Astrocyte (in vitro differentiated cells and primary cell): ENCODE measurements around the gene IGFBP7. TPM values are rescaled to one million over a fixed set of nuclear protein-coding genes. Genes with fewer than 3 reads are reported as not detected.

Source experiments
- DNase-seq: peaks from one replicate; pipeline ENCODE4 v3.0.0-alpha.2; 2010; ENCODE audit warnings: low read depth
- FAIRE-seq: peaks from 2 replicates; lab custom pipeline; 2011; peaks lifted over from hg19 to GRCh38; lab: Jason Lieb, UNC
- H2AFZ ChIP-seq: 2 replicates; pipeline ENCODE4 v1.6.0; 2012; ENCODE audit warnings: low read depth, low read length, inconsistent platforms
- H3K27ac ChIP-seq: 2 replicates; pipeline ENCODE4 v1.5.1; 2011; ENCODE audit warnings: low read depth, low read length, inconsistent platforms
- H3K27me3 ChIP-seq: 2 replicates; pipeline ENCODE4 v1.6.0; 2011; ENCODE audit warnings: low read length, inconsistent platforms; ENCODE audit not compliant: insufficient read depth
- H3K36me3 ChIP-seq: 2 replicates; pipeline ENCODE4 v1.5.1; 2011; ENCODE audit warnings: low read length, inconsistent platforms; ENCODE audit not compliant: insufficient read depth
- H3K4me1 ChIP-seq: 2 replicates; pipeline ENCODE4 v1.5.1; 2011; ENCODE audit warnings: low read length, inconsistent platforms; ENCODE audit not compliant: insufficient read depth
- H3K4me2 ChIP-seq: 2 replicates; pipeline ENCODE4 v1.6.0; 2012; ENCODE audit warnings: low read length, inconsistent platforms
- H3K4me3 ChIP-seq: 2 replicates; pipeline ENCODE4 v1.5.1; 2011; ENCODE audit warnings: low read depth, mild to moderate bottlenecking, low read length, inconsistent platforms; ENCODE audit not compliant: insufficient read depth
- H3K79me2 ChIP-seq: 2 replicates; pipeline ENCODE4 v1.6.0; 2012; ENCODE audit warnings: mild to moderate bottlenecking, low read length, inconsistent platforms; ENCODE audit not compliant: insufficient read depth
- H3K9ac ChIP-seq: 2 replicates; pipeline ENCODE4 v1.6.0; 2012; ENCODE audit warnings: mild to moderate bottlenecking, low read length, inconsistent platforms
- H3K9me3 ChIP-seq: 2 replicates; pipeline ENCODE4 v1.5.1; 2012; ENCODE audit warnings: low read depth, mild to moderate bottlenecking, low read length, inconsistent platforms; ENCODE audit not compliant: insufficient read depth
- H4K20me1 ChIP-seq: 2 replicates; pipeline ENCODE4 v1.6.0; 2012; ENCODE audit warnings: low read length, inconsistent platforms; ENCODE audit not compliant: insufficient read depth
- H3K27ac Mint-ChIP-seq: one replicate; pipeline ENCODE4 v1.8.0; 2021; ENCODE audit warnings: mild to moderate bottlenecking, mixed read lengths; ENCODE audit not compliant: unreplicated experiment
- H3K27me3 Mint-ChIP-seq: one replicate; pipeline ENCODE4 v1.8.0; 2021; ENCODE audit warnings: low read depth, mixed read lengths; ENCODE audit not compliant: unreplicated experiment
- H3K36me3 Mint-ChIP-seq: one replicate; pipeline ENCODE4 v1.8.0; 2021; ENCODE audit warnings: low read depth, mixed read lengths; ENCODE audit not compliant: unreplicated experiment
- H3K4me1 Mint-ChIP-seq: one replicate; pipeline ENCODE4 v1.8.0; 2021; ENCODE audit warnings: low read depth, mixed read lengths; ENCODE audit not compliant: unreplicated experiment
- H3K4me3 Mint-ChIP-seq: one replicate; pipeline ENCODE4 v1.8.0; 2021; ENCODE audit warnings: mild to moderate bottlenecking, moderate library complexity, mixed read lengths; ENCODE audit not compliant: unreplicated experiment
- H3K9me3 Mint-ChIP-seq: one replicate; pipeline ENCODE4 v1.8.0; 2021; ENCODE audit warnings: mild to moderate bottlenecking, mixed read lengths; ENCODE audit not compliant: unreplicated experiment
- CTCF ChIP-seq: IDR thresholded peaks from 2 replicates; pipeline ENCODE4 v1.5.1; 2011; ENCODE audit warnings: low read depth, mild to moderate bottlenecking, inconsistent platforms, low read length, moderate library complexity; ENCODE audit not compliant: insufficient read depth
- EZH2 ChIP-seq: IDR thresholded peaks from 2 replicates; pipeline ENCODE4 v1.6.1; 2012; ENCODE audit warnings: mild to moderate bottlenecking, low read length, inconsistent platforms; ENCODE audit not compliant: insufficient read depth
- total RNA-seq: library from RNA; stranded (reverse); gene quantifications from 2 replicates; pipeline ENCODE4 v1.2.1, GENCODE V29; 2021

Gene IGFBP7
- total RNA-seq, 1 donor from 2014 or later, result 930 TPM

GRCh38 chr4:57076646-57077045 lies 33.5 kb downstream of the IGFBP7 start:
- H3K4me1 Mint-ChIP-seq, result peaks cover 69% of the 10 kb centered on the region
- Histone ChIP-seq H3K36me3 (peaks cover 10% of the 10 kb centered on the region), H3K9me3 (no peaks in the 10 kb centered on the region), H2AFZ (no peak overlapping the region), H3K27ac (peak overlapping the region; percentile 52), H3K27me3 (no peaks in the 10 kb centered on the region), H3K79me2 (peaks cover 74% of the 10 kb centered on the region), H3K4me1 (peaks cover 66% of the 10 kb centered on the region), H4K20me1 (no peaks in the 10 kb centered on the region), H3K9ac (no peak overlapping the region), H3K4me2 (no peak overlapping the region), H3K4me3 (no peak overlapping the region)
- TF ChIP-seq CTCF, result no peak
- TF ChIP-seq EZH2, result no peak
- DNase-seq (no peak), FAIRE-seq (no peak)
- H3K27ac Mint-ChIP-seq, result peak overlapping the region; percentile 83
- H3K4me3 Mint-ChIP-seq, result no peak overlapping the region
- H3K27me3 Mint-ChIP-seq, result no peaks in the 10 kb centered on the region
- H3K9me3 Mint-ChIP-seq, result peaks cover 2% of the 10 kb centered on the region
- peaks cover 30% of the 10 kb centered on the region for H3K36me3 Mint-ChIP-seq

GRCh38 chr4:57075367-57075766 lies 34.8 kb downstream of the IGFBP7 start:
- H3K4me1 Mint-ChIP-seq, result peaks cover 68% of the 10 kb centered on the region

More at GRCh38 chr4:57075367-57075766, 34.8 kb downstream of the IGFBP7 start:
- Histone ChIP-seq H3K79me2 (peaks cover 80% of the 10 kb centered on the region), H3K9ac (peak overlapping the region; percentile 12), H3K27ac (peak overlapping the region; percentile 52), H3K4me2 (no peak overlapping the region), H2AFZ (no peak overlapping the region), H3K4me1 (peaks cover 66% of the 10 kb centered on the region), H3K36me3 (peaks cover 7% of the 10 kb centered on the region), H3K27me3 (no peaks in the 10 kb centered on the region), H4K20me1 (peaks cover 6% of the 10 kb centered on the region), H3K9me3 (no peaks in the 10 kb centered on the region), H3K4me3 (no peak overlapping the region)
- FAIRE-seq (no peak), DNase-seq (no peak)
- H3K36me3 Mint-ChIP-seq, result peaks cover 30% of the 10 kb centered on the region
- H3K27me3 Mint-ChIP-seq, result no peaks in the 10 kb centered on the region
- H3K27ac Mint-ChIP-seq, result peak overlapping the region; percentile 79
- no peak overlapping the region for H3K4me3 Mint-ChIP-seq
- H3K9me3 Mint-ChIP-seq, result peaks cover 2% of the 10 kb centered on the region
- no peak for TF ChIP-seq CTCF
- no peak for TF ChIP-seq EZH2
